ENCODE measurements around the gene ZNF362.

The ZNF362 gene

GRCh38 chr1:33348194-33348593, 91.9 kb downstream of the ZNF362 start:
- peaks cover 66% of the 10 kb centered on the region for H3K4me1 ChIP-seq (ENCODE audit: control insufficient read depth, low read length)
- peak overlapping the region; percentile 87 for H3K4me2 ChIP-seq (ENCODE audit: low read length)
- no peaks in the 10 kb centered on the region for H3K9me2 ChIP-seq (replicated peaks; ENCODE audit: control insufficient read depth, low read length)
- H3F3A ChIP-seq (ENCODE audit: control insufficient read depth, insufficient read depth), result peaks cover 2% of the 10 kb centered on the region; the same call in 1 of the 2 replicates
- TF ChIP-seq EZH2phosphoT487 (IDR thresholded peaks at IDR 0.05; ENCODE audit: borderline replicate concordance, low read length), result no peak
- TF ChIP-seq, protein P1, sequence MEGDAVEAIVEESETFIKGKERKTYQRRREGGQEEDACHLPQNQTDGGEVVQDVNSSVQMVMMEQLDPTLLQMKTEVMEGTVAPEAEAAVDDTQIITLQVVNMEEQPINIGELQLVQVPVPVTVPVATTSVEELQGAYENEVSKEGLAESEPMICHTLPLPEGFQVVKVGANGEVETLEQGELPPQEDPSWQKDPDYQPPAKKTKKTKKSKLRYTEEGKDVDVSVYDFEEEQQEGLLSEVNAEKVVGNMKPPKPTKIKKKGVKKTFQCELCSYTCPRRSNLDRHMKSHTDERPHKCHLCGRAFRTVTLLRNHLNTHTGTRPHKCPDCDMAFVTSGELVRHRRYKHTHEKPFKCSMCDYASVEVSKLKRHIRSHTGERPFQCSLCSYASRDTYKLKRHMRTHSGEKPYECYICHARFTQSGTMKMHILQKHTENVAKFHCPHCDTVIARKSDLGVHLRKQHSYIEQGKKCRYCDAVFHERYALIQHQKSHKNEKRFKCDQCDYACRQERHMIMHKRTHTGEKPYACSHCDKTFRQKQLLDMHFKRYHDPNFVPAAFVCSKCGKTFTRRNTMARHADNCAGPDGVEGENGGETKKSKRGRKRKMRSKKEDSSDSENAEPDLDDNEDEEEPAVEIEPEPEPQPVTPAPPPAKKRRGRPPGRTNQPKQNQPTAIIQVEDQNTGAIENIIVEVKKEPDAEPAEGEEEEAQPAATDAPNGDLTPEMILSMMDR (IDR thresholded peaks at IDR 0.05; ENCODE audit: low read depth, low read length, poor library complexity, severe bottlenecking), result no peak
- H3K9me3 ChIP-seq (ENCODE audit: control insufficient read depth, insufficient read depth, low read length), result no peaks in the 10 kb centered on the region
- peaks cover 61% of the 10 kb centered on the region for H3K79me2 ChIP-seq (ENCODE audit: control insufficient read depth, low read length)
- H4K20me1 ChIP-seq (ENCODE audit: control insufficient read depth, insufficient read depth, low read depth, low read length), result peaks cover 5% of the 10 kb centered on the region
- H3K36me3 ChIP-seq (ENCODE audit: control insufficient read depth, low read length), result peaks cover 41% of the 10 kb centered on the region
- H3K27me3 ChIP-seq (ENCODE audit: control insufficient read depth, low read length), result no peaks in the 10 kb centered on the region
- H3K4me3 ChIP-seq (ENCODE audit: low read length), result peak overlapping the region; percentile 89
- no peak overlapping the region for H3K27ac ChIP-seq (ENCODE audit: low read depth, low read length)

- peak overlapping the region; percentile 18; the same call in 1 of the 2 replicates for H3K27ac ChIP-seq (ENCODE audit: low read depth, low read length)
- H3K79me2 ChIP-seq (ENCODE audit: control insufficient read depth, low read length), result peaks cover 57% of the 10 kb centered on the region
- no peak for TF ChIP-seq EZH2phosphoT487 (IDR thresholded peaks at IDR 0.05; ENCODE audit: borderline replicate concordance, low read length)
- TF ChIP-seq, protein P1 (IDR thresholded peaks at IDR 0.05; ENCODE audit: low read depth, low read length, poor library complexity, severe bottlenecking), result no peak
- H3K27me3 ChIP-seq (ENCODE audit: control insufficient read depth, low read length), result no peaks in the 10 kb centered on the region
- no peaks in the 10 kb centered on the region for H3K9me3 ChIP-seq (ENCODE audit: control insufficient read depth, insufficient read depth, low read length)
- H3K4me2 ChIP-seq (ENCODE audit: low read length), result peak overlapping the region; percentile 87
- H3K4me1 ChIP-seq (ENCODE audit: control insufficient read depth, low read length), result peaks cover 61% of the 10 kb centered on the region
- H3F3A ChIP-seq (ENCODE audit: control insufficient read depth, insufficient read depth), result peaks cover 2% of the 10 kb centered on the region; the same call in 1 of the 2 replicates
- peak overlapping the region; percentile 89 for H3K4me3 ChIP-seq (ENCODE audit: low read length)
- H3K36me3 ChIP-seq (ENCODE audit: control insufficient read depth, low read length), result peaks cover 38% of the 10 kb centered on the region
- peaks cover 5% of the 10 kb centered on the region for H4K20me1 ChIP-seq (ENCODE audit: control insufficient read depth, insufficient read depth, low read depth, low read length)
- H3K9me2 ChIP-seq (replicated peaks; ENCODE audit: control insufficient read depth, low read length), result no peaks in the 10 kb centered on the region
Measured at GRCh38 chr1:33348676-33349080, 92.4 kb downstream of the ZNF362 start.

GRCh38 chr1:33349081-33349759, 92.9 kb downstream of the ZNF362 start:
- Histone ChIP-seq H3K36me3 (ENCODE audit: control insufficient read depth, low read length) (peaks cover 33% of the 10 kb centered on the region), H3K27me3 (ENCODE audit: control insufficient read depth, low read length) (no peaks in the 10 kb centered on the region), H3F3A (ENCODE audit: control insufficient read depth, insufficient read depth) (peaks cover 2% of the 10 kb centered on the region; the same call in 1 of the 2 replicates), H3K4me3 (ENCODE audit: low read length) (peak overlapping the region; percentile 89), H3K4me2 (ENCODE audit: low read length) (peak overlapping the region; percentile 87), H3K9me2 (replicated peaks; ENCODE audit: control insufficient read depth, low read length) (no peaks in the 10 kb centered on the region), H3K79me2 (ENCODE audit: control insufficient read depth, low read length) (peaks cover 52% of the 10 kb centered on the region), H4K20me1 (ENCODE audit: control insufficient read depth, insufficient read depth, low read depth, low read length) (peaks cover 5% of the 10 kb centered on the region), H3K9me3 (ENCODE audit: control insufficient read depth, insufficient read depth, low read length) (no peaks in the 10 kb centered on the region), H3K27ac (ENCODE audit: low read depth, low read length) (peak overlapping the region; percentile 18; the same call in 1 of the 2 replicates), H3K4me1 (ENCODE audit: control insufficient read depth, low read length) (peaks cover 55% of the 10 kb centered on the region)
- TF ChIP-seq, protein P1 (IDR thresholded peaks at IDR 0.05; ENCODE audit: low read depth, low read length, poor library complexity, severe bottlenecking), result no peak
- no peak for TF ChIP-seq EZH2phosphoT487 (IDR thresholded peaks at IDR 0.05; ENCODE audit: borderline replicate concordance, low read length)
